ENCODE data around the gene NAP1L1. TPM values are rescaled to one million over a fixed set of nuclear protein-coding genes. Genes with fewer than 3 reads are reported as not detected.

The NAP1L1 gene
- total RNA-seq, 4 donors from 2014 or later = 336 to 660 (median 421) TPM

- no peak overlapping the region for H3K27ac ChIP-seq
- no peak for TF ChIP-seq CTCF (IDR thresholded peaks at IDR 0.05 in 4 of 5, conservative IDR thresholded peaks at IDR 0.05 in 1 of 5)
- peaks cover 3 to 72% of the 10 kb centered on the region in 2 donors for H3K36me3 ChIP-seq
- intact Hi-C loops (cut with DNase I; ENCODE audit: low total_unique reads) (no loop called here), in situ Hi-C loops (cut with MboI; ENCODE audit: low sequenced_read_pairs in 4 of 4) (loop anchor here in 2 of 4 donors (25.0 kb wide), 2 partner anchors 512 to 662 kb away; partner anchors contain the start of gene GLIPR1L2 (in 1 of the 2))
- ATAC-seq (no peak), DNase-seq (no peak)
- H3K27me3 ChIP-seq = no peaks in the 10 kb centered on the region
- H3K9me3 ChIP-seq = no peaks in the 10 kb centered on the region
- H3K4me3 ChIP-seq = no peak overlapping the region
- H3K4me1 ChIP-seq = no peaks in the 10 kb centered on the region
Observed at GRCh38 chr12:76049575-76050251, 34.8 kb downstream of the NAP1L1 start.

GRCh38 chr12:76047742-76048141 lies 36.7 kb downstream of the NAP1L1 start:
- in situ Hi-C loops (cut with MboI; ENCODE audit: low sequenced_read_pairs in 4 of 4) = loop anchor here in 2 of 4 donors (25.0 kb wide), 2 partner anchors 510 to 660 kb away; partner anchors contain the start of gene GLIPR1L2 (in 1 of the 2)
- no peak for ATAC-seq
- no peak for DNase-seq

GRCh38 chr12:76047060-76047459 lies 37.4 kb downstream of the NAP1L1 start:
- intact Hi-C loops (cut with DNase I; ENCODE audit: low total_unique reads) (no loop called here), in situ Hi-C loops (cut with MboI; ENCODE audit: low sequenced_read_pairs in 4 of 4) (loop anchor here in 2 of 4 donors (25.0 kb wide), 2 partner anchors 510 to 660 kb away; partner anchors contain the start of gene GLIPR1L2 (in 1 of the 2))
- no peaks in the 10 kb centered on the region for H3K4me1 ChIP-seq
- no peaks in the 10 kb centered on the region for H3K27me3 ChIP-seq
- no peaks in the 10 kb centered on the region for H3K9me3 ChIP-seq
- no peak overlapping the region for H3K4me3 ChIP-seq
- H3K27ac ChIP-seq = no peak overlapping the region
- ATAC-seq = no peak
- DNase-seq = no peak
- peaks cover 0 to 62% of the 10 kb centered on the region in 2 donors for H3K36me3 ChIP-seq
- TF ChIP-seq POLR2A (IDR thresholded peaks at IDR 0.05) = no peak
- TF ChIP-seq CTCF (IDR thresholded peaks at IDR 0.05 in 4 of 5, conservative IDR thresholded peaks at IDR 0.05 in 1 of 5) = no peak

More at GRCh38 chr12:76047742-76048141, 36.7 kb downstream of the NAP1L1 start:
- no peak overlapping the region for H3K27ac ChIP-seq
- H3K9me3 ChIP-seq = no peaks in the 10 kb centered on the region
- H3K36me3 ChIP-seq = peaks cover 0 to 68% of the 10 kb centered on the region in 2 donors
- H3K4me3 ChIP-seq = no peak overlapping the region
- H3K27me3 ChIP-seq = no peaks in the 10 kb centered on the region
- intact Hi-C loops (cut with DNase I; ENCODE audit: low total_unique reads) = no loop called here
- no peak for TF ChIP-seq CTCF (IDR thresholded peaks at IDR 0.05 in 4 of 5, conservative IDR thresholded peaks at IDR 0.05 in 1 of 5)
- no peak for TF ChIP-seq POLR2A (IDR thresholded peaks at IDR 0.05)
- H3K4me1 ChIP-seq = no peaks in the 10 kb centered on the region

- H3K4me3 ChIP-seq = no peak overlapping the region
- intact Hi-C loops (cut with DNase I; ENCODE audit: low total_unique reads) (no loop called here), in situ Hi-C loops (cut with MboI; ENCODE audit: low sequenced_read_pairs in 4 of 4) (loop anchor here in 2 of 4 donors (25.0 kb wide), 2 partner anchors 506 to 656 kb away; partner anchors contain the start of gene GLIPR1L2 (in 1 of the 2))
- H3K4me1 ChIP-seq = no peaks in the 10 kb centered on the region
- ATAC-seq (no peak), DNase-seq (no peak)
- TF ChIP-seq POLR2A (IDR thresholded peaks at IDR 0.05) = no peak
- TF ChIP-seq CTCF (IDR thresholded peaks at IDR 0.05 in 4 of 5, conservative IDR thresholded peaks at IDR 0.05 in 1 of 5) = no peak
- H3K9me3 ChIP-seq = no peaks in the 10 kb centered on the region
- no peaks in the 10 kb centered on the region for H3K27me3 ChIP-seq
- peaks cover 0 to 32% of the 10 kb centered on the region in 2 donors for H3K36me3 ChIP-seq
- no peak overlapping the region for H3K27ac ChIP-seq
Observed at GRCh38 chr12:76043377-76043776, 41.1 kb downstream of the NAP1L1 start.
